Measurements from ENCODE around the gene CDK19. TPM values are rescaled to one million over a fixed set of nuclear protein-coding genes. Genes with fewer than 3 reads are reported as not detected.

CDK19 gene
- total RNA-seq, 4 donors from 2014 or later = 10.8 to 13.2 (median 12.1) TPM

GRCh38 chr6:110699780-110700179 is 115.5 kb downstream of the CDK19 start:
- no peak for DNase-seq
- Histone ChIP-seq H3K27me3 (no peaks in the 10 kb centered on the region), H3K36me3 (no peaks in the 10 kb centered on the region), H3K9me3 (peaks cover 0 to 3% (median 0%) of the 10 kb centered on the region in 3 donors), H3K4me3 (no peak overlapping the region), H3K27ac (peak overlapping the region in 2 of 4 donors; percentile 68 to 81), H3K4me1 (peaks cover 3 to 16% (median 7%) of the 10 kb centered on the region in 3 donors)
- TF ChIP-seq POLR2A (IDR thresholded peaks at IDR 0.05) = no peak
- TF ChIP-seq CTCF (IDR thresholded peaks at IDR 0.05) = no peak
- intact Hi-C loops (cut with DNase I) = no loop called here
- 89 to 90% methylated on average over 3 of the region's 3 CpGs for WGBS, 2 donors

- H3K4me1 ChIP-seq = peaks cover 3 to 19% (median 3%) of the 10 kb centered on the region in 3 donors
- H3K9me3 ChIP-seq = peaks cover 0 to 3% (median 0%) of the 10 kb centered on the region in 3 donors
- intact Hi-C loops (cut with DNase I) = no loop called here
- DNase-seq = no peak
- H3K27me3 ChIP-seq = no peaks in the 10 kb centered on the region
- TF ChIP-seq POLR2A (IDR thresholded peaks at IDR 0.05) (no peak), CTCF (IDR thresholded peaks at IDR 0.05) (no peak)
- peak overlapping the region in 1 of 4 donors; percentile 54 for H3K27ac ChIP-seq
- H3K36me3 ChIP-seq = no peaks in the 10 kb centered on the region
- H3K4me3 ChIP-seq = no peak overlapping the region
Measured at GRCh38 chr6:110693994-110694393, 121.3 kb downstream of the CDK19 start.

- TF ChIP-seq CTCF (IDR thresholded peaks at IDR 0.05) (no peak), POLR2A (IDR thresholded peaks at IDR 0.05) (no peak)
- Histone ChIP-seq H3K4me3 (no peak overlapping the region), H3K9me3 (peaks cover 0 to 3% (median 0%) of the 10 kb centered on the region in 3 donors), H3K4me1 (peaks cover 10 to 26% (median 10%) of the 10 kb centered on the region in 3 donors), H3K27me3 (no peaks in the 10 kb centered on the region), H3K27ac (peak overlapping the region in 3 of 4 donors; percentile 5 to 54 (median 6)), H3K36me3 (no peaks in the 10 kb centered on the region)
- intact Hi-C loops (cut with DNase I) = no loop called here
- 86 to 95% methylated on average over 3 of the region's 3 CpGs for WGBS, 2 donors
- DNase-seq = no peak
Measured at GRCh38 chr6:110693296-110693695, 122.0 kb downstream of the CDK19 start.

- intact Hi-C loops (cut with DNase I) = no loop called here
- no peaks in the 10 kb centered on the region for H3K9me3 ChIP-seq
- no peaks in the 10 kb centered on the region for H3K36me3 ChIP-seq
- peaks cover 10 to 41% (median 11%) of the 10 kb centered on the region in 3 donors for H3K4me1 ChIP-seq
- no peak for DNase-seq
- 91 to 93% methylated on average over 5 of the region's 5 CpGs for WGBS, 2 donors
- H3K27me3 ChIP-seq = no peaks in the 10 kb centered on the region
- no peak for TF ChIP-seq POLR2A (IDR thresholded peaks at IDR 0.05)
- TF ChIP-seq CTCF (IDR thresholded peaks at IDR 0.05) = no peak
- no peak overlapping the region for H3K4me3 ChIP-seq
- H3K27ac ChIP-seq = no peak overlapping the region
Measured at GRCh38 chr6:110690916-110691315, 124.4 kb downstream of the CDK19 start.

GRCh38 chr6:110690106-110690654 is 125.1 kb downstream of the CDK19 start:
- no peaks in the 10 kb centered on the region for H3K36me3 ChIP-seq
- no peak overlapping the region for H3K4me3 ChIP-seq
- no peak overlapping the region for H3K27ac ChIP-seq
- H3K27me3 ChIP-seq = no peaks in the 10 kb centered on the region
- no peak for DNase-seq
- 86 to 100% methylated on average over 1 to 2 of the region's 3 CpGs for WGBS, 2 donors
- TF ChIP-seq CTCF (IDR thresholded peaks at IDR 0.05) (no peak), POLR2A (IDR thresholded peaks at IDR 0.05) (no peak)
- H3K9me3 ChIP-seq = no peaks in the 10 kb centered on the region
- intact Hi-C loops (cut with DNase I) = no loop called here
- H3K4me1 ChIP-seq = peaks cover 10 to 41% (median 11%) of the 10 kb centered on the region in 3 donors
